Neural progenitor cell (in vitro differentiated cells): Measurements from ENCODE around the gene GIGYF2.

Source experiments
- EZH2 ChIP-seq: fragments of 200-600 bp; sonication (generic); IDR thresholded peaks from 2 replicates; pipeline ENCODE4 v1.6.1; 2017; ENCODE audit warnings: antibody characterized with exemption, mild to moderate bottlenecking, moderate library complexity
- EZH2phosphoT487 ChIP-seq: fragments of 200-600 bp; sonication (generic); IDR thresholded peaks from 2 replicates; pipeline ENCODE4 v1.6.1; 2017; ENCODE audit warnings: antibody characterized with exemption
- TF ChIP-seq, protein P1 (sequence below): fragments of 200-600 bp; sonication (generic); IDR thresholded peaks from 2 replicates; pipeline ENCODE4 v1.5.1; 2017; ENCODE audit warnings: antibody characterized with exemption, mild to moderate bottlenecking

DNA sequence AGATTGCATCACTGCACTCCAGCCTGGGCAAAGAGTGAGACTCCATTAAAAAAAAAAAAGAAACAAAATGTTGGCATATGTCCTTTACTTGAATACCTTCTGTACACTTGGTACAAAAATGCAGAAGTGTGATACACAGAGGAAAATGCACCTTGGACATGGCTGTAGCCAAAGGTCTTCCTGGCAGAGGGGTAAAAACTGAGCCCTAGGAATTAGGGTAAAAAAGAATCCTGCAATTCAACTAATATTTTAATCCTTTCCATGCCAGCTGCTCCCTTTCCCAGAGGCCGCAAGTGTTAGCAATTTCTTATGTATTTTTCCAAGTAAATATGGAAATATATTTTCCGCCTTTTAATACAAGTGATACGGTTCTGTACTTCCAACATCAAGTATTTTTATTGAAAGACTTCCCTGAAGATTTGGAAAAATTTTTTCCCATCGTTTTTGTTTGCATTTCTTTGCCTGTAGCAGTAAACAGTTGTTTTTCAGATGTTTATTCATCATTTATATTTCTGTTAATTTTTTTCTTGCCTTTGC is 53.1 kb downstream of the GIGYF2 start:
- TF ChIP-seq, protein P1, sequence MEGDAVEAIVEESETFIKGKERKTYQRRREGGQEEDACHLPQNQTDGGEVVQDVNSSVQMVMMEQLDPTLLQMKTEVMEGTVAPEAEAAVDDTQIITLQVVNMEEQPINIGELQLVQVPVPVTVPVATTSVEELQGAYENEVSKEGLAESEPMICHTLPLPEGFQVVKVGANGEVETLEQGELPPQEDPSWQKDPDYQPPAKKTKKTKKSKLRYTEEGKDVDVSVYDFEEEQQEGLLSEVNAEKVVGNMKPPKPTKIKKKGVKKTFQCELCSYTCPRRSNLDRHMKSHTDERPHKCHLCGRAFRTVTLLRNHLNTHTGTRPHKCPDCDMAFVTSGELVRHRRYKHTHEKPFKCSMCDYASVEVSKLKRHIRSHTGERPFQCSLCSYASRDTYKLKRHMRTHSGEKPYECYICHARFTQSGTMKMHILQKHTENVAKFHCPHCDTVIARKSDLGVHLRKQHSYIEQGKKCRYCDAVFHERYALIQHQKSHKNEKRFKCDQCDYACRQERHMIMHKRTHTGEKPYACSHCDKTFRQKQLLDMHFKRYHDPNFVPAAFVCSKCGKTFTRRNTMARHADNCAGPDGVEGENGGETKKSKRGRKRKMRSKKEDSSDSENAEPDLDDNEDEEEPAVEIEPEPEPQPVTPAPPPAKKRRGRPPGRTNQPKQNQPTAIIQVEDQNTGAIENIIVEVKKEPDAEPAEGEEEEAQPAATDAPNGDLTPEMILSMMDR, result no peak
- TF ChIP-seq EZH2 (no peak), EZH2phosphoT487 (no peak)
